ENCODE results near the gene WBP2.

The WBP2 gene

DNA sequence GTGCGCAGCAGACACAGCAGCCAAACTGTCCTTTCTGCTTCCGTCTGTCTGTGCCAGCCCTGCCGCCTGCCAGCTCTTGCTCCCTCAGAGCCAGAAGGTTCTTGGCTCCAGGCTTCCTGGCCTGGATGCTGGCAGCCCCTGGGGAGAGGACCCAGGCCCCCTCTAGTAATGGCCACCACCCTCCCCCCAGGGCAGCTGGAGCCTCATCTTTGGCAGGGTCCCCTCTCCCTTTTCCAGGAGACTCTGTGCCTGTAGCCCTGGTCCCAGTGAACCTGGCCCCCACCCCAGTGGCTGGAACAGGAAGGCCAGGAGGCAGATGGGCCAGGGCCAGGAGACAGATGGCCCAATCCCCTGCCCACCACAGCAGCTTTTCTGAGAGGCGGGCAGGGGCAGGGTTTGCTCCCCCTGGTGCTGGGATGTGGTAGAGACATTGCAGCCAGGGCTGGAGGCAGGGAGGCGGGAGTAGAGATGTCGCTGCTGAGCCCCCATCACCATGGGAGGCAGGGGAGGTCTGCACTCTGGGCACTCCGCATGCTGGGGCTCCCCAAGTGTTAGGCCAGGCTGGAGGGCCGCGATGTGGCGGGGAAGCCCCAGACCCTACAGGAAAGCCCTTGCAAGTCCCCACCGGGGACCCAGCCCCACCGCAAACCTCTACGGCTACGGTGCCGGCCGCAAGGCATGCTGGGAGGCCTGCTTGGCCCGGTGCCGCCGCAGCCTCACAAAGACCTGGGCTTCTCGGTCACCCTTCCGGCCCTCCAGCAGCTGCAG is 27.6 kb downstream of the WBP2 start:
- no peak for DNase-seq (ENCODE audit: low spot score)

DNA sequence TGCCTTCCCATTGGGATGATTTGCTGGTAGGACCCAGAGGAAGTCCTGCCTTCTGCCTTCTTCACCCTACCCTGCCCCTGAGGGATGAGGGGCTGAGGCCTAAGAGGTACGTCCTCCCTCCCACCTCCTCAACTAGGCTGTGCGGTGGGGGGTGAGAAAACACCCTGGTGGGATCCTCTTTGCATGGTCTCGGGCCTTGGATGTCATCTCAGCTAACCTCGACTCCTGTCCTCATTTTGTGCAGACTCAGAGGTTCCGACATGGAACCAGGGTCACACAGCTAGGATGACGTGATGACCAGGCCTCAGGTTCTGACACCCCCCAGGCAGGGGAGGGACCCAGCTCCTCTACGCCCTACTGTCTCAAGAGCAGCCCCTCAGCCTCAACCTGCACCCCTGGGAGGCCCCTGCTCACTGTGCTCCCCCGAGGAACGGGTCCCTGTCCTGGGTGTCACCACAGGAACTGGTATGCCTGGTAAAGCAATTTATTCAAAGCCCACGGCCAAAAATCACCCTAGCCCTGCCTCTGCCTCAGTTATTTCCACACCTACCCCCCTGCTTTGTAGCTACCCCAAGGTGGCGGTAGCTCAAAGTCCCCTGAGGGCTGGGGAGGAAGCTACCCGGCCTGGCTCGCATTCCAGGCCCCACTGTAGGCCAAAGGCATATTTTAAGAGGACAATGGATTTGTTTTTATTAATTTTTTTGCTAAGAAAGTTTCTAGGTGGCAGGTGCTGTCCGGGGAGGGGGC is 28.4 kb downstream of the WBP2 start:
- DNase-seq (ENCODE audit: low spot score): no peak

DNA sequence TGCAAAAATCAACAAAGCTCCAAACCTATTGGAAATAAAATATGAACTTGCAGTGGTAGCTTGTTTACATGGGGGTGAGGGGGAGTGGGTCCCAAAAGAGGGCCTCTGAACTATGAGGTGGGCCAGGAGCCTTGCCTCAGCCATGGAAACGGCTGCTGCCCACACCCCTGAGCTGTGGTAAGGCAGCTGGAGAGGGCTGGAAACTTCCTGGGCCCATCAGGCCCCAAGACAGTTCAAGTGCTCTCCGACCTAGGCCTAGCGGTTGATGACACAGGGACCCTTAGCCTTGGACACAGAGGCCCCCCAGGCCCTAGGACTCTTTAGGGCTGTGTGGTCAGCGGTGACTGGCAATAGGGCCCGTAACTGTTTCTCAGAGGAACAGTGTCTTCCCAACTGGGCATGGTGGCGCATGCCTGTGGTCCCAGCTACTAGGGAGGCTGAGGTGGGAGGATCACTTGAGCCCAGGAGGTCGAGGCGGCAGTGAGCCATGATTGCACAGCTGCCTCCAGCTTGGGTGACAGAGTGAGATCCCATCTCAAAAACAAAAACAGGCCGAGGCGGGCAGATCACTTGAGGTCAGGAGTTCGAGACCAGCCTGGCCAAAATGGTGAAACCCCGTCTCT is 29.3 kb downstream of the WBP2 start:
- DNase-seq (ENCODE audit: low spot score): no peak

DNA sequence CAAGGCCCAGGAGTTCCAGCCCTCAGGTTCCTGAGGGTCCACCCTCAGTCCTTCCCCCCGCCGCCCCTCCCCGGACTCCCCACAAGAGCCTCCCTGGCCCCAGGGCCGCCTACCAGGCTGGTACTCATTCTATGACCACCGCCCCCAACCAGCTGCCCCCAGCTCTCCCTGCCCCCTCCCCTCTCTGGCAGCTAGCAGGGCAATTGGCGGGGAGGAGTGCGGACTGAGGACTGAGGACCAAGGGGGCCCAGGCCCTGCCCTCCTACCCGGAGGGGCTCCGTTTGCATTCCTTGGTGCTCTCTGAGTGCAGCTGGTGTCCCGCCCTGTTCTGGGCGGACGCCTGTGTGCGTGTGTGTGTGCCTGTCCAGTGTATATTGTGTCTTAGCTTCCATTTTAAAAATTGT is 30.0 kb downstream of the WBP2 start:
- DNase-seq (ENCODE audit: low spot score): no peak

DNA sequence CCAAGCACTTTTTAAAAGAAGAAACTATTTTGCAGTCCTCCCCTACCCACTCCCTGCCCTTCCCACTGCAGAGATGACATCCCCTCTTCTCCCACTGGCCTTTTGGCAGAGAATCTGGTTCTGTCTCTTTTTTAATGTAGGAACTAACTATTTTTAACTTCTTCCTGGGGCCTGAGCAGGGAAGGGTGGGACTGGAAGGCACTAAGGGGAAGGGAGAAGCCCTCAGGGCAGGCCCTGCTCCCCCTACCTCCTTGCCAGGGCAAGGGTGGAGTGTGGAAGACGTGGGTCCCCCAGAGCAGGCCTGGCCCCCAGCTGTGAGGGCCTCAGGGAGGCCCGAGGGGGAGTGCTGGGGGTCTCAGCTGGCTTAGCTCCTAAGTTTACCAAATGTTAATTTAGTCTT is 30.5 kb downstream of the WBP2 start:
- no peak for DNase-seq (ENCODE audit: low spot score)

DNA sequence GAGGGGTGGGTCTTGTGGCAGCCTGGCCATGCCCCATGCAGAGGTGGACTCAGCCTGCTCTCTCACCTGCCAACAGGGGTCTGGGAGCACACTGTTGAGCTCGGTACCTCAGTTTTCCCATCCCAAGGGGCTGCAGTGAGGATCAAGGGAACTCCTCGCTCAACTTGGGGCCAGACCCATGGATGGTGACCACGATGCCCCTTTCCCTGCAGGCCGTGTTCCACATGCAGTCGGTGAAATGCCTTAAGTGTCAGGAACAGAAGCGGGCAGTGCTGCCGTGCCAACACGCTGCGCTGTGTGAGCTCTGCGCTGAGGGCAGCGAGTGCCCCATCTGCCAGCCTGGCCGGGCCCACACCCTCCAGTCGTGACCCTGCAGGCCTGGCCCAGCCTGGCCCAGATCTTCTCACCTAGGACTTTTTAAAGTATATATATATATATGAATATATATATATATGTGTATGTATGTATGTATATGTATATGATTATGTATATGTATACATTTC is 31.0 kb downstream of the WBP2 start:
- DNase-seq (ENCODE audit: low spot score): no peak

DNA sequence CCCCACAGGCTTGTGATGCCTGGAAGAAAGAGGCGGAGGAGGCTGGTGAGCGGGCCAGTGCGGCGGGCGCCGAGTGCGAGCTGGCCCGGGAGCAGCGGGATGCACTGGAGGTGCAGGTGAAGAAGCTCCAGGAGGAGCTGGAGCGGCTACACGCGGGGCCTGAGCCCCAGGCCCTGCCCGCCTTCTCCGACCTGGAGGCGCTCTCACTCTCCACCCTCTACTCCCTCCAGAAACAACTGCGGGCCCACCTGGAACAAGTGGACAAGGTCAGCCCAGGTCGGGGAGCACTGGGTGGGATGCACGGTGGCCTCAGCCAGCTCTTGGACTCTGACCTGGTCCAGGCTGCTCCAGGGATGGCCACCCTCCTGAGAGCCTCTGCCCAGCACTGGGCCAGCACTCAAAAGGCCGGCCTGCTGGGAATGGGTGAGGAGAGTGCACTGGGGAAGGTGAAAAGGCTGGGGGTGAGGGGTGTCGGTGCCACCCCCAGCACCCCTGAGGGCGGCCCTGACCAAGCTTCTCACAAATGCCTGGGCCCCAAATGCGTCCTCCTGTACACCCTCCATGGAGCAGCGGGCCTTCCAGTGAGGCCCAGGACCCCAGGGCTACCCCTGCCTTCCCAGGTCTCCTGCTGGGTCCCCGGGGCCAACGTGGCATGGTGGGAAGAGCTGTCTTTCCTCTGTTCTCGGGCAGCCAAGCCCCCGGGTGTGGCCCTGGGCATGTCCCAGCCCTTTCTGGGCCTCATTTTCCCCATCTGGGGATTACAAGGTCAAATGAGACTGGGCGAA is 31.7 kb downstream of the WBP2 start:
- DNase-seq (ENCODE audit: low spot score): no peak

DNA sequence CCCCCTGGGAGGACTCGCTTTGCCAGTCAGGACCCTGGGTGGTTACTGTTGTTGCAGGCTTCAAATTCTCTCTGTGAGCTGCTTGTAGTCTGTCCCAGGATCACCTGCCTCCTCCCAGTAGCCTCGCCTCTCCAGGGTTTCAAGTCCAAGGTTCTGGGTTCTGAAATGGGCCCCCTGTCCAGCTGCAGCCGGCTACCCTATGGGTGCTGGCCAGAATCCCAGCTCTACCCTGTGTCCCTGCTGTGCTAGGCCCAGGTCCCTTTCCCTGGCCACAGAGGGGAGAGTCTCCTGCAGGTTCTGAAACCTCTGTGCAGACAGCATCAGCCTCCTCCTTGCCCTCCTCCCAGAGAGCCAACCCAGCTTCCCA is 32.4 kb downstream of the WBP2 start:
- DNase-seq (ENCODE audit: low spot score): no peak

DNA sequence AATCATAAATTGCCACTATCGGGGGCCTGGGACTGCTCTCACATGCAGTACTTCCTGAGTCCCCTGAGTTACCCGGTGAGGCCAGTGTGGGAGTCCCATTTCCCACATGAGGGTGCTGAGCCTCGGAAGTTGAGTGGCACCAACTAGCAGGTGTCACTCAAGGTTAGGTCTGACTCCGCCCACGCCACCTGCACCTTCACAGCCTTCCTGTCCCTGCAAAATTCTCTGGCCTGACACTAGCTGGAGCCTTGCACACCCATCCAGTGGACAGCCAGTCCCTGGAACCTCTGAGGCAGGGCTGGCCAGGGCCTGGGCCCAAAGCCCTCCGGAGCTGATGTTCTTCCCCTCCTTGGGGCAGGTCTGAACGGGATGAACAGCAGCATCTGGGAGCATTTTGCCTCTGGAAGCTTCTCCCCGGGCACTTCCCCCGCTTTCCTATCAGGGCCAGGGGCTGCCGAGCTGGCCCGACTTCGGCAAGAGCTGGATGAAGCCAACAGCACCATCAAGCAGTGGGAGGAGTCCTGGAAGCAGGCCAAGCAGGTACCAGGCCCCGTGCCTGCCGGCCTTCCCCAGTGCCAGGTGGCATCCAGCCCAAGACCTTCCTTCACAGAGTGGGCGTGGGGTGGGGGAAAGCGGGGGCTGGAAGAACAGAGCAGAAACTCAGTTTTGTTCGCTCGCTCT is 32.9 kb downstream of the WBP2 start:
- no peak for DNase-seq (ENCODE audit: low spot score)

DNA sequence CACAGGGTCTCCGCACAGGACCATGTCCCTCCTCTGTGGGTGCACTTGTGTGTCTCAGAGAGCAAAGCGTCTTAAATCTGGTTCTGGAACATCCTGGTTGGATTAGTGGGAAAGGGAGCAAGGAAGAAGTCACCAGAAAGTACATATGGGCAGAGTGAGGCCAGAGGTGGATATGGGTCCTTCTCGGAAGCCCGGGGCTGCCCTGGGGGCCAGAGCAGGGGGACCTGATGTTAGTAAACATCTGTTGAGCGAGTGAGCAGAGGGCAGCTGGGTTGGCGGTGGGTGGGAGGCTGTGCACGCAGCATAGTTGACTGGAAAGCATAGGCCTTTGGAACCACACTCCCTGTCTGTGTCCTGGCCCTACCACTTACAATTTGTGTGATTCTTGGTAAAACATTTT is 33.6 kb downstream of the WBP2 start:
- no peak for DNase-seq (ENCODE audit: low spot score)

DNA sequence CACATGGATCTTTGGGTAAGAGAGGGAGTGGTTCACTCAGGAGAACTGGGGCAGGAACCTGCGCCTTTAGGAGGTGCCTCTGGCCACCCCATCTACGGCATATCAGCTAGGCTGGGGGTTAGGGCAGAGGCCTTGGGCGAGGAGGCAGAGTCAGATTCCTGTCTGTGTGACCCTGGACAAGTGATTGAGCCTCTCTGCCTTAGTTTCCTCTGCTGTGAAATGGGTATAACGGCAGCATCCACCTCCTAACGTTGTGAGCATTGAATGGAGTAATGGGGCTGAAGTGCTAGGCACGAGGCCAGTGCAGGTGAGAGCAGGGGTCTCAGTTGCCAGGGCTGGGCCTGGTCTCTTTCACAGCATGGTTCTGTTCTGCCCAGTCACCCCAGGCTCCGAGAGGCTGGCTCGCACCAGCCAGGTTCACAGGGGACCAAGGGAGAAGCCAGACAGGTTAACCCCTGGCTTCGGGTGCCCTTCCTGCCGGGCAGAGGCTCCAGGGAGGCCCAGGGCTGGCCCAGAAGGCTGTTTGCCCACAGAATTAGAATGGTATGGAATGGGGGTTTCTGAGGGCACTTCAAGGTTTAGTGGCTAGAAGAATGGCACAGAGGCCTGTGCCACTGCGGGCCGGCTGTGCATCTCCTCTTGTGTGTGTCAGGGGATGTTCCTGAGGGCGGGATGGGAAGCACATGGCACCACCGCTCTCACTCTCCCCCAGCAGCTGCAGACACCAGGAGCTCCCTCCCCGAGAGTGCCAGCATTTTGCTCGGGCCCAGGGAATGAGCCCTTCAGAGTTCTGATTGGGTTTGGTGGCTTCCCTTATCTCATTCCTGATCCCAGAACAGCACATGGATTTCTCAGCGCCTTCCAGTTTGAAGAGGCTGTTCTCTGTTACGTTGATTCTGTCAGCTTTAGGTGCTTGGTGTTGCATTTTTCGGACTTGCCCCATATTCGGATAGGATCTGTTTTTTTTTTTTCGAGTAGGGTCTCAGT is 34.7 kb downstream of the WBP2 start:
- DNase-seq (ENCODE audit: low spot score): no peak

DNA sequence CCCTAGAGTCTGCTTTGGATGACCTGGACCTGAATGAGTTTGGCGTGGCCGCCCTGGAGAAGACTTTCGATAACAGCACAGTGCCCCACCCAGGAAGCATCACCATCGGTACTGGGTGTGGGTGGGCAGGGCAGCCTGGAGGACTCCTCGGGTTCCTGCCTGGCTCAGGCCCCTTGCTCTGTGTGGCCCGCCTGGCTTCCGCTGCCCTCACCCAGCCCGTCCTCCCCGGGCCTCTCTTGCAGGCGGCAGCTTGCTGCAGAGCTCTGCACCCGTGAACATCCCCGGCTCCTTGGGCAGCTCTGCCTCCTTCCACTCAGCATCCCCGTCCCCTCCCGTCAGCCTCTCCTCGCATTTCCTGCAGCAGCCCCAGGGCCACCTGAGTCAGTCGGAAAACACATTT is 35.5 kb downstream of the WBP2 start:
- no peak for DNase-seq (ENCODE audit: low spot score)

DNA sequence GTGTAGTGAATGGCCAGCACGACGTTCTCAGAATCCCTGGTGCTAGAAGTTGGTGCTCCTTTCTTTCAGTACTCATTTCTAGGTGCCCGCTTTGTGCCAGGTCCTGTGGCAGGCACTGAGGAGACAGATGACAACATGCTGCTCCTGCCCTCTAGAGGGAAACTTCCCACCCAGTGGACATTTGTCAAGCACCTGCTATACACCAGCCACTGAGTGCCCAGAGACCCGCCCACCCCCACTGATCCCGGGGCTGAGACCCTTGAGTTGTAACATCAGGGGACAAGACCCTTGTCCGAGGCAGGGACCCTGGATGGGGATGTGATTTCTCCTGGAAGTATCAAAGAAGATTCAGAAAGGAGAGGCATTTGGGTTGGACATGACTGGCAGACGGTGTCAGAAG is 36.0 kb downstream of the WBP2 start:
- no peak for DNase-seq (ENCODE audit: low spot score)

DNA sequence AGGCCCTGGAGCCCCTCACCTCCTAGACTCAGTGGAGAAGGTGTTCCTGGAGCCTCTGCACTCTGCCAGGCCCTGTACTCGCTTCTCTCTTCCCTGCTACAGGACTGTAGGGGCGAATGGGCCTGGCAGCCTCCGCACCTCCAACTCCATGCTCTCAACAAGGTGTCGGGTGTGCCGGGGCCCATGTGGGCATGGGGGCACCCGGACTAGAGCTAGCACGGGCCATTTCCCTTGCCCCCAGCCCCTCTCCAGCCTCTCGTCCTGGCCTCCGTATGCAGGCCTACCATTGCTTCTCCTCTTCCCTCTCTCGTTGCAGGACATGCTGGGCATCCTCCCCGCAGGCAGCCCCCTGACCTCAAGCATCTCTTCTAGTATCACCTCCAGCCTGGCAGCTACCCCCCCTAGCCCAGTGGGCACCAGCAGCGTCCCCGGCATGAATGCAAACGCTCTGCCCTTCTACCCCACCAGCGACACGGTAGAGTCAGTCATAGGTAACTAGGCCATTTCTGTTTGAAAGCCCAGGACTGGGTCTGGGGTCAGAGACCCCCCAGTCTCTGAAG is 36.7 kb downstream of the WBP2 start:
- no peak for DNase-seq (ENCODE audit: low spot score)

DNA sequence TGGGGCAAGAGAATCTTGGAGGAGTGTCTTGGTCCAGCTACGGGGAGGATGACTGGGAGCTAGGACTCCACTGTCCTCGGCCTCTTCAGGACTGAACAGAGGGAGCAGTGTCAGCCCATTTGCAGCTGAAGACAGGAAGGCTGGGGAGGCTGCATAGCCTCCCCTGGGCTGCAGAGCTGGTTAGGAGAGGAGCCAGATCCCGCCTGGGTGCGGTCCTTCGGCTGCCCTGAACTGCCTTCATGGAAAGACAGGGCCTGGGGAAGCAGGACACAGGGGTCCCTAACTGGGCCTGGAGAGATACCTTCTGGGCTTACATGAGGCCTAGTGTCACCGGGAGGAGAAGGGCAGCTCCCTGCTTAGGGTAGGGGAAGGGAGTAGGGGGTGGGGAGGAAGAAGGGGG is 37.6 kb downstream of the WBP2 start:
- no peak for DNase-seq (ENCODE audit: low spot score)

DNA sequence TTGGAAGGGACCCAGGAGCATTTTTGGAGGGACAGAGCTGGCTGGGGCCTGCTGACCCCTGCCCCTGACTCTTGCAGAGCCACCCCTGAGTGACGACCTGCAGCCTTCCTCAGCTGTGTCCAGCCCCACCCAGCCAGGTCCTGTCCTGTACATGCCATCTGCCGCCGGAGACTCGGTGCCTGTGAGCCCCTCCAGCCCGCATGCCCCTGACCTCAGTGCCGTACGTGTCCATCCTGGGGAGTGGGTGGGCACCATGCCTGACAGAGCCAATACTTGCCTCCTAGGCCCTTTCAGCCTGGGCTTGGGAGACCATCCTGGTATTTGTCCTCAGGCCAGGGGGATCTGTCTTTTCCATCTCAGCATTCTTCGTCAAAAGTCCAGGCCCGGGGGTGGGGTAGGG is 38.4 kb downstream of the WBP2 start:
- no peak for DNase-seq (ENCODE audit: low spot score)

DNA sequence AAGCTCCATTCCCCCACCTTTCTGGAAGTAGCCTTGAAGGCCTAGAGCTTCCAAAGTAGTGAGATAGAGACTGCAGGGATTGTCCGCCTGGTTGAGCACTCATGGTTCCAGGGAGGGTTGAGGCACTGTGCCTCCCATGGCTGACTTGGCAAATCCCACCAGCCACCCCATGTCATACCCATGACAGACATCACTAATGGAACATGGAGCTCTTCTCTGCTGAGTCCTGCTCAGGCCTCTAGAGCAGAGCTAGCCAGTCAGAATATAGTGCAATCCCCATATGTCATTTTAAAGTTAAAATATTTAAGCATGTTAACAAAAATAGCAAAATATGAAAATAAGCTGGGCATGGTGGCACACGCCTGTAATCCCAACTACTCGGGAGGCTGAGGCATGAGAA is 39.7 kb downstream of the WBP2 start:
- DNase-seq (ENCODE audit: low spot score): no peak

DNA sequence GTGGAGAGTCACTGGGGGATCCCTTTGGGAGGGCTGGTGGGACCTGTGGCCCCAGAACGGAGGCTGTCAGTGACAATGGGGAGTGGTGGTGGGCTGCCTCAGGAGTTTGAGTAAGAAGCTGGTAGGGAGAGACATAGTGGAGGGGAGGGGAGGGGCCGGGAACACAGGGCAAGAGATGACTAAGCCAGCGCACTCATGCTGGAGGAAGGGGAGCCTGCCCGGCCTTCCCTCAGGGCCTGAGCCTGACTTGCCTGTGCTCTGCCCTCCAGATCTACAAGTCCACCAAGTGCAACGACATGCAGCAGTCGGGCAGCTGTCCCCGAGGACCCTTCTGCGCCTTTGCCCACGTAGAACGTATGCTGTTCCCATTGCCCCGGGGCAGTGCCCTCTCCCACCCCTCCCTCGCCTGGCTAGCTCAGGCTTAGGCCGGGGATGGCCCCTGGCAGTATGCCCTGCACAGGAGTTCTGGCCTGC is 40.2 kb downstream of the WBP2 start:
- no peak for DNase-seq (ENCODE audit: low spot score)

DNA sequence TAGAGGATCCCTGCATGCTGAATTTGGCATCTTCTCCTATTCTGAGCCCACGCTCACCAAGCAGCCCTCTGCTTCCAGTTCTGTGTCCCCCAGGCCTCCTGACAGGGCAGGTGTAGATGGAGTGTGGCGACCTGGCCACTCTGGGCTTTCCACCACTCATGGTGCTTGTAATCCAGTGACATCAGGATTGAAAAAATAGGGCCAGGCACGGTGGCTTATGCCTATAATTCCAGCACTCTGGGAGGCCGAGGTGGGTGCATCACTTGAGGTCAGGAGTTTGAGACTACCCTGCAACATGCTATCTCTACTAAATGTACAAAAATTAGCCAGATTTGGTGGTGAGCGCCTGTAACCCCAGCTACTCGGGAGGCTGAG is 41.1 kb downstream of the WBP2 start:
- no peak for DNase-seq (ENCODE audit: low spot score)
